H1 (cell line): ENCODE results near the gene FBXO17. TPM values are rescaled to one million over a fixed set of nuclear protein-coding genes. Genes with fewer than 3 reads are reported as not detected.

Source experiments
- CTCF ChIP-seq, 3 experiments: IDR thresholded peaks; 1 replicate in 2 of 3; 2 replicates in 1 of 3; pipeline versions ENCODE4 v1.5.1 to v1.6.1; 2011; ENCODE audit warnings: low read length in 3 of 3, mild to moderate bottlenecking in 3 of 3, inconsistent platforms in 2 of 3, low read depth in 1 of 3, moderate library complexity in 1 of 3; ENCODE audit not compliant: insufficient read depth in 1 of 3; ENCODE audit errors: control extremely low read depth in 1 of 3
- NRF1 ChIP-seq: IDR thresholded peaks from 2 replicates; pipeline ENCODE4 v1.6.1; 2011; ENCODE audit warnings: mild to moderate bottlenecking, low read depth, low read length, improper control_type of control experiment
- SUZ12 ChIP-seq: fragments of 200-600 bp; sonication (generic); IDR thresholded peaks from 2 replicates; pipeline ENCODE4 v1.6.1; 2012; ENCODE audit warnings: mild to moderate bottlenecking, inconsistent platforms, low read length, moderate library complexity, mixed read lengths
- polyA plus RNA-seq, 7 experiments: library from polyadenylated mRNA; depleted of rRNA in 3 of 7; stranded (reverse) in 5 of 7; unstranded in 2 of 7; fragments of >200 nt in 5 of 7; fragments of 200-250 nt in 2 of 7; gene quantifications; 1 replicate in 5 of 7; 2 replicates in 1 of 7; 4 replicates in 1 of 7; pipeline versions ENCODE4 v1.2.1 to v1.2.3, GENCODE V29; 2011 to 2013; ENCODE audit warnings: missing spikeins in 2 of 7, mixed read lengths in 2 of 7
- total RNA-seq: library from RNA; stranded (reverse); fragmentation: NEBNext Ultra II Directional; extraction: Animal tissue kit (Norgen Biotek cat#: 25700); gene quantifications from 2 replicates; pipeline ENCODE4 v1.2.1, GENCODE V29; 2021

The FBXO17 gene
- total and polyA plus RNA-seq, 2 of the 8 experiments (the other 6 are each of a cell fraction or from before 2014, with no cell fraction given): 11.7 to 15.3 TPM

GRCh38 chr19:38893341-38893771 lies 82.2 kb downstream of the FBXO17 start (continued):
- TF ChIP-seq CTCF (IDR thresholded peaks at IDR 0.05; ENCODE audit: control extremely low read depth in 1 of 3, insufficient read depth in 1 of 3, low read depth in 1 of 3, low read length in 3 of 3): no peak
- TF ChIP-seq SUZ12: no peak
- no peak for TF ChIP-seq NRF1
